GM19193 (cell line): ENCODE results near the gene KIF6.

Experiments
- POLR2A ChIP-seq: IDR thresholded peaks from 4 replicates; pipeline ENCODE4 v1.6.1; 2011; ENCODE audit not compliant: insufficient read depth, insufficient read length; ENCODE audit errors: extremely low read depth

The KIF6 gene

GRCh38 chr6:39488255-39488879 lies 236.8 kb downstream of the KIF6 start:
- no peak for TF ChIP-seq POLR2A

- no peak for TF ChIP-seq POLR2A
Measured at GRCh38 chr6:39484276-39484675, 240.9 kb downstream of the KIF6 start.

- no peak for TF ChIP-seq POLR2A
Measured at GRCh38 chr6:39476670-39477069, 248.5 kb downstream of the KIF6 start.

GRCh38 chr6:39476151-39476550 lies 249.1 kb downstream of the KIF6 start:
- no peak for TF ChIP-seq POLR2A

- TF ChIP-seq POLR2A, result no peak
Measured at GRCh38 chr6:39471954-39472659, 253.1 kb downstream of the KIF6 start.

- no peak for TF ChIP-seq POLR2A
Measured at GRCh38 chr6:39470506-39470905, 254.7 kb downstream of the KIF6 start.

GRCh38 chr6:39468385-39468784 lies 256.8 kb downstream of the KIF6 start:
- no peak for TF ChIP-seq POLR2A

- no peak for TF ChIP-seq POLR2A
Measured at GRCh38 chr6:39466631-39467030, 258.6 kb downstream of the KIF6 start.

GRCh38 chr6:39465539-39465938 lies 259.7 kb downstream of the KIF6 start:
- TF ChIP-seq POLR2A, result no peak

GRCh38 chr6:39464067-39464466 lies 261.1 kb downstream of the KIF6 start:
- no peak for TF ChIP-seq POLR2A

- TF ChIP-seq POLR2A, result no peak
Measured at GRCh38 chr6:39453956-39454524, 271.2 kb downstream of the KIF6 start.

GRCh38 chr6:39453241-39453640 lies 272.0 kb downstream of the KIF6 start:
- no peak for TF ChIP-seq POLR2A

GRCh38 chr6:39452306-39453145 lies 272.7 kb downstream of the KIF6 start:
- no peak for TF ChIP-seq POLR2A

GRCh38 chr6:39451831-39452230 lies 273.4 kb downstream of the KIF6 start:
- TF ChIP-seq POLR2A, result no peak

- TF ChIP-seq POLR2A, result no peak
Measured at GRCh38 chr6:39449022-39449421, 276.2 kb downstream of the KIF6 start.
